Caco-2 (cell line): Measurements from ENCODE around the gene NTNG2. TPM values are rescaled to one million over a fixed set of nuclear protein-coding genes. Genes with fewer than 3 reads are reported as not detected.

Source experiments
- BruUV-seq: library from RNA; stranded (reverse); fragments of 400-500 nt; replicated peaks from 2 replicates; lab custom pipeline; 2021; lab: Mats Ljungman, UMichigan
- CTCF ChIA-PET: fragments of 300-600 bp; sonication (Branson Sonifier 250); formaldehyde crosslinking; loops from one replicate; lab custom pipeline; 2022; ENCODE audit warnings: antibody characterized with exemption; lab: Charles Lee
- POLR2A ChIA-PET: fragments of 300-600 bp; sonication (Branson Sonifier 250); formaldehyde crosslinking; loops from one replicate; lab custom pipeline; 2022; ENCODE audit warnings: antibody characterized with exemption; lab: Charles Lee
- DNase-seq, 2 experiments: peaks; one replicate each; pipeline versions ENCODE4 v3.0.0 to v3.0.0-alpha.2; 2020 to 2022
- H3K27me3 ChIP-seq: replicated peaks from 2 replicates; pipeline ENCODE4 v1.6.0; 2011; ENCODE audit warnings: low read length; ENCODE audit not compliant: control insufficient read depth, insufficient read depth
- H3K36me3 ChIP-seq: 2 replicates; pipeline ENCODE4 v1.5.1; 2011; ENCODE audit warnings: low read length; ENCODE audit not compliant: control insufficient read depth, insufficient read depth
- H3K4me1 ChIP-seq: fragments of 250-450 bp; sonication (Bioruptor Pico); 2 replicates; pipeline ENCODE4 v1.5.1; 2020; ENCODE audit warnings: mild to moderate bottlenecking
- H3K4me3 ChIP-seq: 2 replicates; pipeline ENCODE4 v1.5.1; 2011; ENCODE audit warnings: low read depth, mild to moderate bottlenecking, control low read depth, low read length
- H3K9me3 ChIP-seq: fragments of 250-450 bp; sonication (Bioruptor Pico); 2 replicates; pipeline ENCODE4 v1.5.1; 2020; ENCODE audit warnings: mild to moderate bottlenecking, moderate library complexity
- H3K27ac Mint-ChIP-seq: one replicate; pipeline ENCODE4 v1.8.0; 2022; ENCODE audit warnings: mixed read lengths; ENCODE audit not compliant: unreplicated experiment
- H3K27me3 Mint-ChIP-seq: one replicate; pipeline ENCODE4 v1.8.0; 2022; ENCODE audit warnings: mixed read lengths; ENCODE audit not compliant: insufficient read depth, unreplicated experiment
- H3K36me3 Mint-ChIP-seq: one replicate; pipeline ENCODE4 v1.8.0; 2022; ENCODE audit warnings: mild to moderate bottlenecking, mixed read lengths; ENCODE audit not compliant: insufficient read depth, unreplicated experiment
- H3K4me1 Mint-ChIP-seq: one replicate; pipeline ENCODE4 v1.8.0; 2022; ENCODE audit warnings: low read depth, mixed read lengths; ENCODE audit not compliant: unreplicated experiment
- H3K4me3 Mint-ChIP-seq: one replicate; pipeline ENCODE4 v1.8.0; 2022; ENCODE audit warnings: mild to moderate bottlenecking, moderate library complexity, mixed read lengths; ENCODE audit not compliant: unreplicated experiment
- H3K9me3 Mint-ChIP-seq: one replicate; pipeline ENCODE4 v1.8.0; 2022; ENCODE audit warnings: mixed read lengths; ENCODE audit not compliant: unreplicated experiment
- intact Hi-C: fragments of 100-400 bp; cut with micrococcal nuclease; formaldehyde crosslinking; loops from one replicate; pipeline ENCODE4 v1.10.0; 2022; ENCODE audit not compliant: unreplicated experiment
- total RNA-seq: library from RNA; stranded (reverse); gene quantifications from 2 replicates; pipeline ENCODE4 v1.2.3, GENCODE V29; 2022
- TF ChIP-seq, protein P1 (sequence below), 2 experiments: fragments of 200-600 bp in 1 of 2; IDR thresholded peaks; 1 replicate in 1 of 2; 2 replicates in 1 of 2; pipeline versions ENCODE4 v1.5.1 to v1.8.0; 2011 to 2022; ENCODE audit warnings: antibody characterized with exemption in 1 of 2, control low read depth in 1 of 2, inconsistent platforms in 1 of 2, low read depth in 1 of 2, low read length in 1 of 2, mild to moderate bottlenecking in 1 of 2, moderate library complexity in 1 of 2; ENCODE audit not compliant: insufficient read depth in 1 of 2, severe bottlenecking in 1 of 2, unreplicated experiment in 1 of 2

NTNG2 gene
- total RNA-seq, 1 experiment from 2014 or later = not detected

GRCh38 chr9:132163876-132164603, 2.2 kb downstream of the NTNG2 start:
- no peak overlapping the region for H3K27ac Mint-ChIP-seq
- BruUV-seq = no TSS peak
- Histone ChIP-seq H3K9me3 (no peaks in the 10 kb centered on the region), H3K4me3 (no peak overlapping the region), H3K36me3 (no peaks in the 10 kb centered on the region), H3K27me3 (peaks cover 4% of the 10 kb centered on the region), H3K4me1 (peaks cover 16% of the 10 kb centered on the region)
- no peaks in the 10 kb centered on the region for H3K9me3 Mint-ChIP-seq
- CTCF ChIA-PET = interaction anchor here (0.7 kb wide), 1 partner anchor 386 kb away, joined by 3 read pairs; no protein-coding TSS in a partner anchor
- TF ChIP-seq, protein P1, sequence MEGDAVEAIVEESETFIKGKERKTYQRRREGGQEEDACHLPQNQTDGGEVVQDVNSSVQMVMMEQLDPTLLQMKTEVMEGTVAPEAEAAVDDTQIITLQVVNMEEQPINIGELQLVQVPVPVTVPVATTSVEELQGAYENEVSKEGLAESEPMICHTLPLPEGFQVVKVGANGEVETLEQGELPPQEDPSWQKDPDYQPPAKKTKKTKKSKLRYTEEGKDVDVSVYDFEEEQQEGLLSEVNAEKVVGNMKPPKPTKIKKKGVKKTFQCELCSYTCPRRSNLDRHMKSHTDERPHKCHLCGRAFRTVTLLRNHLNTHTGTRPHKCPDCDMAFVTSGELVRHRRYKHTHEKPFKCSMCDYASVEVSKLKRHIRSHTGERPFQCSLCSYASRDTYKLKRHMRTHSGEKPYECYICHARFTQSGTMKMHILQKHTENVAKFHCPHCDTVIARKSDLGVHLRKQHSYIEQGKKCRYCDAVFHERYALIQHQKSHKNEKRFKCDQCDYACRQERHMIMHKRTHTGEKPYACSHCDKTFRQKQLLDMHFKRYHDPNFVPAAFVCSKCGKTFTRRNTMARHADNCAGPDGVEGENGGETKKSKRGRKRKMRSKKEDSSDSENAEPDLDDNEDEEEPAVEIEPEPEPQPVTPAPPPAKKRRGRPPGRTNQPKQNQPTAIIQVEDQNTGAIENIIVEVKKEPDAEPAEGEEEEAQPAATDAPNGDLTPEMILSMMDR (IDR thresholded peaks at IDR 0.05; ENCODE audit: insufficient read depth in 1 of 2, low read depth in 1 of 2, low read length in 1 of 2, severe bottlenecking in 1 of 2, unreplicated experiment in 1 of 2) = no peak
- no peaks in the 10 kb centered on the region for H3K36me3 Mint-ChIP-seq
- intact Hi-C loops = no loop called here
- POLR2A ChIA-PET = no interaction called here
- DNase-seq = no peak
- peaks cover 6% of the 10 kb centered on the region for H3K4me1 Mint-ChIP-seq
- peak overlapping the region; percentile 32 for H3K4me3 Mint-ChIP-seq
- H3K27me3 Mint-ChIP-seq = peaks cover 37% of the 10 kb centered on the region

DNA sequence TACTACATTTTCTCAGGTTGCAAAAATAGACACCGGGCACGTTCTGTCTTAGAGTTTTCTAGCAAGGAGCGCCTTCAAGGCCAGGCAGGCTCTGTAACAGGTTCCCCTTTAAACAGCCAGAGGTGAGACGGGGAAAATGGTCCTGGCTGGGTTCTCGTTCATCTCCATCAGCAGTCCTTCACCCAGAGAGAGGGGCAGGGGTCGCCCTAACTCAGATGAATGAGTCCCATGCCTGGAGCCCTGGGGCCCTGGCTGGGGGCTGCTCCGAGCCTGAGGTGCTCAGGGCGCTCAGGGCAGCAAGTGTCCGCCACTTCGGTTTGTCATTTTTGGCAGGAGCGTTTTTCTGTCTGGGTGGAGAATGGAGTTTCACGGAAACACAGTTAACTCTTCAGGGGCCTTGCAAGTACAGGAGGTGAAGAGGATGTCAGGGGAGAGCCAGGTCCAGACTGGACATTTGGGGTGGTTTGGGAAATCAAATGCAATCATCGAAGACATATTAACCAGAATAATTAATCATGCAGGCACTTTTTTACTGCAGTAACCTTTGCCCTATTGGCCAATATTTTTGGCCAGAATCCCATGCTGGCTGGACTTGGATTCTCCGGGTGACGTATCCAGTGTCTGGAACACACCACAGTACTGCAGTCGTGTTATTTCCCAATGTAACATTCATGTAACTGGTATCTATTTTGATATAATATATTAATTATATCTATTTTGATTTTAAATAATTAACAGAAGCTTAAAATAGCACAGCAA, 2.9 kb downstream of the NTNG2 start:
- H3K27me3 Mint-ChIP-seq = peaks cover 41% of the 10 kb centered on the region

DNA sequence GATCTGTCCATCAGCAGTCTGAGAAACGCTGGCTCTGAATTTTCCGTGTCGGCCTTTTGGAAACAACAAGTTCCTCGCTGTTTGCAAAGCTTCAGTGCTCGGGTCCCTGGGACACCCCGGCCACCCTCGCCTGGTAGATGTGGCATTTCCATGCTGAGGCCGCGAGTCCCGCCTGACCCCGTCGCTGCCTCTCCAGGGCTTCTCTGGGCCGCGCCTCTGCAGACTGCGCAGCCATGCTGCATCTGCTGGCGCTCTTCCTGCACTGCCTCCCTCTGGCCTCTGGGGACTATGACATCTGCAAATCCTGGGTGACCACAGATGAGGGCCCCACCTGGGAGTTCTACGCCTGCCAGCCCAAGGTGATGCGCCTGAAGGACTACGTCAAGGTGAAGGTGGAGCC, 4.7 kb downstream of the NTNG2 start:
- peaks cover 11% of the 10 kb centered on the region for H3K4me1 ChIP-seq
- no peaks in the 10 kb centered on the region for H3K36me3 ChIP-seq
- H3K9me3 Mint-ChIP-seq = no peaks in the 10 kb centered on the region
- intact Hi-C loops = no loop called here
- TF ChIP-seq, protein P1 (IDR thresholded peaks at IDR 0.05; ENCODE audit: insufficient read depth in 1 of 2, low read depth in 1 of 2, low read length in 1 of 2, severe bottlenecking in 1 of 2, unreplicated experiment in 1 of 2) = peak; percentile 8 to 22
- peaks cover 4% of the 10 kb centered on the region for H3K27me3 ChIP-seq
- peaks cover 38% of the 10 kb centered on the region for H3K27me3 Mint-ChIP-seq
- POLR2A ChIA-PET = no interaction called here
- H3K27ac Mint-ChIP-seq = no peak overlapping the region
- BruUV-seq = no TSS peak
- no peak for DNase-seq
- H3K9me3 ChIP-seq = no peaks in the 10 kb centered on the region
- CTCF ChIA-PET = interaction anchor here (1.4 to 2.5 kb wide), 2 partner anchors 69 to 75 kb away, joined by 3 to 14 read pairs; no protein-coding TSS in a partner anchor
- H3K4me3 ChIP-seq = no peak overlapping the region
- H3K4me1 Mint-ChIP-seq = peaks cover 6% of the 10 kb centered on the region
- H3K4me3 Mint-ChIP-seq = no peak overlapping the region
- no peaks in the 10 kb centered on the region for H3K36me3 Mint-ChIP-seq

More for the DNA sequence above, 2.9 kb downstream of the NTNG2 start:
- H3K4me3 Mint-ChIP-seq = no peak overlapping the region
- H3K4me1 Mint-ChIP-seq = peaks cover 6% of the 10 kb centered on the region
- H3K27me3 ChIP-seq = peaks cover 4% of the 10 kb centered on the region
- no peaks in the 10 kb centered on the region for H3K36me3 Mint-ChIP-seq
- TF ChIP-seq, protein P1 (IDR thresholded peaks at IDR 0.05; ENCODE audit: insufficient read depth in 1 of 2, low read depth in 1 of 2, low read length in 1 of 2, severe bottlenecking in 1 of 2, unreplicated experiment in 1 of 2) = no peak
- H3K27ac Mint-ChIP-seq = no peak overlapping the region
- no peaks in the 10 kb centered on the region for H3K36me3 ChIP-seq
- no peak for DNase-seq
- ChIA-PET POLR2A (no interaction called here), CTCF (no interaction called here)
- no peaks in the 10 kb centered on the region for H3K9me3 Mint-ChIP-seq
- intact Hi-C loops = no loop called here
- H3K4me1 ChIP-seq = peaks cover 16% of the 10 kb centered on the region
- H3K9me3 ChIP-seq = no peaks in the 10 kb centered on the region
- BruUV-seq = no TSS peak
- no peak overlapping the region for H3K4me3 ChIP-seq
